DOHH2 (cell line): ENCODE data around the gene PALS2.

ENCODE experiments used
- H3F3A ChIP-seq: fragments of 200-600 bp; sonication (generic), shearing (Covaris generic); 2 replicates; pipeline ENCODE4 v1.6.0; 2016; ENCODE audit warnings: antibody characterized with exemption, mild to moderate bottlenecking; ENCODE audit not compliant: control insufficient read depth, insufficient read depth
- H3K27ac ChIP-seq: fragments of 200-600 bp; sonication (generic); 2 replicates; pipeline ENCODE4 v1.5.1; 2014; ENCODE audit warnings: low read depth, mild to moderate bottlenecking, low read length, moderate library complexity
- H3K27me3 ChIP-seq: fragments of 200-600 bp; sonication (generic); 2 replicates; pipeline ENCODE4 v1.6.1; 2014; ENCODE audit warnings: mild to moderate bottlenecking, low read length, mixed read lengths; ENCODE audit not compliant: control insufficient read depth
- H3K36me3 ChIP-seq: fragments of 200-600 bp; sonication (generic); 2 replicates; pipeline ENCODE4 v1.6.1; 2014; ENCODE audit warnings: mild to moderate bottlenecking, low read length, moderate library complexity, mixed read lengths; ENCODE audit not compliant: control insufficient read depth
- H3K4me1 ChIP-seq: fragments of 200-600 bp; sonication (generic); 2 replicates; pipeline ENCODE4 v1.6.1; 2014; ENCODE audit warnings: mild to moderate bottlenecking, low read length, mixed read lengths; ENCODE audit not compliant: control insufficient read depth
- H3K4me2 ChIP-seq: fragments of 200-600 bp; sonication (generic); 2 replicates; pipeline ENCODE4 v1.6.0; 2014; ENCODE audit warnings: mild to moderate bottlenecking, low read length, moderate library complexity
- H3K4me3 ChIP-seq: fragments of 200-600 bp; sonication (generic); 2 replicates; pipeline ENCODE4 v1.5.1; 2014; ENCODE audit warnings: mild to moderate bottlenecking, low read length, mixed read lengths
- H3K79me2 ChIP-seq: fragments of 200-600 bp; sonication (generic); 2 replicates; pipeline ENCODE4 v1.6.1; 2014; ENCODE audit warnings: mild to moderate bottlenecking, low read length, mixed read lengths; ENCODE audit not compliant: control insufficient read depth
- H3K9me2 ChIP-seq: fragments of 200-600 bp; sonication (generic); replicated peaks from 2 replicates; pipeline ENCODE4 v1.6.1; 2014; ENCODE audit warnings: mild to moderate bottlenecking, low read length, mixed read lengths; ENCODE audit not compliant: control insufficient read depth
- H3K9me3 ChIP-seq: fragments of 200-600 bp; sonication (generic); 2 replicates; pipeline ENCODE4 v1.6.1; 2014; ENCODE audit warnings: antibody characterized with exemption, low read length, mixed read lengths; ENCODE audit not compliant: control insufficient read depth, insufficient read depth
- H4K20me1 ChIP-seq: fragments of 200-600 bp; sonication (generic); 2 replicates; pipeline ENCODE4 v1.6.0; 2014; ENCODE audit warnings: low read depth, mild to moderate bottlenecking, antibody characterized with exemption, low read length, moderate library complexity; ENCODE audit not compliant: control insufficient read depth, insufficient read depth
- CTCF ChIP-seq: fragments of 200-600 bp; sonication (generic); IDR thresholded peaks from one replicate; pipeline ENCODE4 v1.5.1; 2014; ENCODE audit warnings: antibody characterized with exemption, mild to moderate bottlenecking, low read depth, low read length; ENCODE audit not compliant: poor library complexity, severe bottlenecking
- EZH2phosphoT487 ChIP-seq: fragments of 200-600 bp; sonication (generic); IDR thresholded peaks from 2 replicates; pipeline ENCODE4 v1.6.1; 2017; ENCODE audit warnings: borderline replicate concordance, mild to moderate bottlenecking, antibody characterized with exemption, low read length, moderate library complexity, mixed read lengths

PALS2 gene, protein sequence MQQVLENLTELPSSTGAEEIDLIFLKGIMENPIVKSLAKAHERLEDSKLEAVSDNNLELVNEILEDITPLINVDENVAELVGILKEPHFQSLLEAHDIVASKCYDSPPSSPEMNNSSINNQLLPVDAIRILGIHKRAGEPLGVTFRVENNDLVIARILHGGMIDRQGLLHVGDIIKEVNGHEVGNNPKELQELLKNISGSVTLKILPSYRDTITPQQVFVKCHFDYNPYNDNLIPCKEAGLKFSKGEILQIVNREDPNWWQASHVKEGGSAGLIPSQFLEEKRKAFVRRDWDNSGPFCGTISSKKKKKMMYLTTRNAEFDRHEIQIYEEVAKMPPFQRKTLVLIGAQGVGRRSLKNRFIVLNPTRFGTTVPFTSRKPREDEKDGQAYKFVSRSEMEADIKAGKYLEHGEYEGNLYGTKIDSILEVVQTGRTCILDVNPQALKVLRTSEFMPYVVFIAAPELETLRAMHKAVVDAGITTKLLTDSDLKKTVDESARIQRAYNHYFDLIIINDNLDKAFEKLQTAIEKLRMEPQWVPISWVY

GRCh38 chr7:24572997-24573553 lies at the start of gene PALS2:
TSS of gene PALS2 (plus strand) at chr7:24573452. CDS start at chr7:24623668, 50,216 bp downstream.
- Histone ChIP-seq H3K9me2 (no peaks in the 10 kb centered on the region), H3K79me2 (peaks cover 44% of the 10 kb centered on the region), H3K9me3 (no peaks in the 10 kb centered on the region), H3K27ac (peak within 1 kb of the TSS; percentile 57), H3K4me1 (peaks cover 43% of the 10 kb centered on the region), H3F3A (peaks cover 25% of the 10 kb centered on the region), H3K27me3 (peaks cover 48% of the 10 kb centered on the region), H3K4me3 (peak within 1 kb of the TSS; percentile 94), H3K36me3 (peaks cover 8% of the 10 kb centered on the region; the same call in 1 of the 2 replicates), H4K20me1 (peaks cover 26% of the 10 kb centered on the region; the same call in 1 of the 2 replicates), H3K4me2 (peak within 1 kb of the TSS; percentile 88)
- no peak for TF ChIP-seq CTCF
- no peak for TF ChIP-seq EZH2phosphoT487

DNA sequence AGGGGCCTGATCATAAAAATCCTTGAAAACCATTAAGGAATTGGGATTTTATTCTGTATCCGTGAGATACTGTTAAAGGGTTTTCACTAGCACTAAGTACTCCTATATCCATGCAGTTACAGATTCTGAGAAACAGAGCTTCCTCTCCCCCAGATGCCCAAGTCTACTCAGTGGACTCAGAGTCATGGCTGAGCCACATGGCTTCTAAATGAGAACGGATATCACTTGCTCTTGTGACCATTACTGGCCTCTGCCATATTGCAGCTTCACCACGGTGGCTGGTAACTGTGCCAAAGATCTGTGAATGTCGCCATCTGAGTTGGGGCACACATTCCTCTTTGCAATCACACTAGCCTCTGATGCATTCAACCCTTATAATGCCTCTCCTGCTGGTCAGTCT lies 42.0 kb upstream of the PALS2 start:
- Histone ChIP-seq H4K20me1 (no peaks in the 10 kb centered on the region), H3K4me1 (no peaks in the 10 kb centered on the region), H3K36me3 (no peaks in the 10 kb centered on the region), H3K9me3 (no peaks in the 10 kb centered on the region), H3K4me3 (no peak overlapping the region), H3F3A (no peaks in the 10 kb centered on the region), H3K79me2 (no peaks in the 10 kb centered on the region), H3K4me2 (no peak overlapping the region), H3K9me2 (no peaks in the 10 kb centered on the region), H3K27ac (no peak overlapping the region), H3K27me3 (peaks cover 17% of the 10 kb centered on the region)
- no peak for TF ChIP-seq CTCF
- TF ChIP-seq EZH2phosphoT487 = no peak

DNA sequence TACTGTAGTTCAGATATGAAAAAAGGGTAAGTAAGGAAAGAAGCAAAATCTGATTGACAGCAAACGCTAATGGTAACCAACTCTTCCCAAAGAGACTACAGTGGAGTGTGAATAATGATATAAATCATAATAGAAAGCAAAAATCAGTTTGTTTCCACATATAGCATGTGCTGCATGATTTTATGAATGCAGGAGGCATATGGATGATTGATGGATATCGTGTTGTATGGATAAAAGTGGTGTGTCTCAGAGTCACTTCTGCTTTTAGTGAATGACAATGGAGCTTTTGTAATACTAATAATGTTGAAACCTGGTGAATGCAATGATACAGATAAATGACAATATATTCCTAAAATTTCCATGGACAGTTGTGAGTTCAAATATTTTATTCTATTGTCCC lies 36.6 kb upstream of the PALS2 start:
- Histone ChIP-seq H3K9me3 (no peaks in the 10 kb centered on the region), H3K27me3 (peaks cover 9% of the 10 kb centered on the region; the same call in 1 of the 2 replicates), H3F3A (no peaks in the 10 kb centered on the region), H3K9me2 (no peaks in the 10 kb centered on the region), H3K4me2 (no peak overlapping the region), H3K4me3 (no peak overlapping the region), H3K27ac (no peak overlapping the region), H4K20me1 (no peaks in the 10 kb centered on the region), H3K4me1 (no peaks in the 10 kb centered on the region), H3K36me3 (no peaks in the 10 kb centered on the region), H3K79me2 (no peaks in the 10 kb centered on the region)
- TF ChIP-seq CTCF (no peak), EZH2phosphoT487 (no peak)
